ENCODE data around the gene REG4.
A peak's percentile ranks its signal among the peaks of the same experiment; 100 is the strongest.
"Not testable (repeated sequence)": the region's sequence is repeated elsewhere in the genome, so short reads cannot be mapped to it uniquely, and the experiment has no call there.

REG4 gene

GRCh38 chr1:119811387-119811786 is at the start of gene REG4:
Gene REG4, minus strand, starts transcription at chr1:119811460. Its CDS starts 2,691 bp downstream, at chr1:119808769.
- DNase-seq (ENCODE audit: low spot score), result no peak

- peak; percentile 73 for DNase-seq (ENCODE audit: low spot score)
Measured at GRCh38 chr1:119859647-119860046, 48.4 kb upstream of the REG4 start.

- DNase-seq (ENCODE audit: low spot score), result not testable (repeated sequence)
Measured at GRCh38 chr1:119858556-119859214, 47.4 kb upstream of the REG4 start.

- DNase-seq (ENCODE audit: low spot score), result no peak
Measured at GRCh38 chr1:119858126-119858525, 46.9 kb upstream of the REG4 start.

GRCh38 chr1:119853155-119853554 is 41.9 kb upstream of the REG4 start:
- DNase-seq (ENCODE audit: low spot score), result no peak

- DNase-seq (ENCODE audit: low spot score), result not testable (repeated sequence)
Measured at GRCh38 chr1:119844206-119844605, 32.9 kb upstream of the REG4 start.

- no peak for DNase-seq (ENCODE audit: low spot score)
Measured at GRCh38 chr1:119841306-119841705, 30.0 kb upstream of the REG4 start.

- no peak for DNase-seq (ENCODE audit: low spot score)
Measured at GRCh38 chr1:119840745-119841144, 29.5 kb upstream of the REG4 start.

GRCh38 chr1:119838236-119838635 is 27.0 kb upstream of the REG4 start:
- DNase-seq (ENCODE audit: low spot score), result no peak

GRCh38 chr1:119834990-119835389 is 23.7 kb upstream of the REG4 start:
- DNase-seq (ENCODE audit: low spot score), result no peak

GRCh38 chr1:119831027-119831426 is 19.8 kb upstream of the REG4 start:
- DNase-seq (ENCODE audit: low spot score), result no peak

- no peak for DNase-seq (ENCODE audit: low spot score)
Measured at GRCh38 chr1:119829625-119830024, 18.4 kb upstream of the REG4 start.

- not testable (repeated sequence) for DNase-seq (ENCODE audit: low spot score)
Measured at GRCh38 chr1:119829006-119829405, 17.7 kb upstream of the REG4 start.

- no peak for DNase-seq (ENCODE audit: low spot score)
Measured at GRCh38 chr1:119828266-119828665, 17.0 kb upstream of the REG4 start.

GRCh38 chr1:119827010-119827409 is 15.8 kb upstream of the REG4 start:
- no peak for DNase-seq (ENCODE audit: low spot score)

GRCh38 chr1:119822406-119822805 is 11.1 kb upstream of the REG4 start:
- no peak for DNase-seq (ENCODE audit: low spot score)

GRCh38 chr1:119818181-119818580 is 6.9 kb upstream of the REG4 start:
- no peak for DNase-seq (ENCODE audit: low spot score)

- DNase-seq (ENCODE audit: low spot score), result no peak
Measured at GRCh38 chr1:119816407-119816806, 5.1 kb upstream of the REG4 start.

- no peak for DNase-seq (ENCODE audit: low spot score)
Measured at GRCh38 chr1:119815928-119816327, 4.7 kb upstream of the REG4 start.

GRCh38 chr1:119815361-119815760 is 4.1 kb upstream of the REG4 start:
- DNase-seq (ENCODE audit: low spot score), result no peak

- no peak for DNase-seq (ENCODE audit: low spot score)
Measured at GRCh38 chr1:119814288-119814687, 3.0 kb upstream of the REG4 start.

- DNase-seq (ENCODE audit: low spot score), result no peak
Measured at GRCh38 chr1:119811985-119812557, 811 bp upstream of the REG4 start.

GRCh38 chr1:119808972-119809550 is 2.2 kb downstream of the REG4 start:
- DNase-seq (ENCODE audit: low spot score), result peak; percentile 71

- peak; percentile 23 for DNase-seq (ENCODE audit: low spot score)
Measured at GRCh38 chr1:119808491-119808890, 2.8 kb downstream of the REG4 start.

Measured in AG08396 (cell line).